Stimulated activated CD4-positive, alpha-beta T cell treated with anti-CD3 and anti-CD28 coated beads, TNF-alpha, amount 100 ng/mL, for 4 hours (primary cell): ENCODE data around the gene IL1RAP.
A peak's percentile ranks its signal among the peaks of the same experiment; 100 is the strongest.

Experiments
- DNase-seq, 3 experiments: peaks; one replicate each; pipeline ENCODE4 v3.0.0-alpha.2; 2020; ENCODE audit warnings: low read depth in 3 of 3

IL1RAP gene

GRCh38 chr3:190579514-190580137 lies 65.7 kb downstream of the IL1RAP start:
- DNase-seq, result no peak

- no peak for DNase-seq
Observed at GRCh38 chr3:190580417-190580816, 66.5 kb downstream of the IL1RAP start.

- no peak for DNase-seq
Observed at GRCh38 chr3:190581041-190581541, 67.2 kb downstream of the IL1RAP start.

- DNase-seq, result no peak
Observed at GRCh38 chr3:190582667-190583066, 68.8 kb downstream of the IL1RAP start.

- DNase-seq, result peak in 2 of 3 experiments; percentile 18 to 29
Observed at GRCh38 chr3:190585805-190586630, 72.1 kb downstream of the IL1RAP start.

- peak in 1 of 3 experiments; percentile 27 for DNase-seq
Observed at GRCh38 chr3:190586631-190587011, 72.7 kb downstream of the IL1RAP start.

- no peak for DNase-seq
Observed at GRCh38 chr3:190588570-190588969, 74.7 kb downstream of the IL1RAP start.

GRCh38 chr3:190589326-190589725 lies 75.4 kb downstream of the IL1RAP start:
- no peak for DNase-seq

GRCh38 chr3:190591080-190591479 lies 77.2 kb downstream of the IL1RAP start:
- DNase-seq, result no peak

- no peak for DNase-seq
Observed at GRCh38 chr3:190593075-190593474, 79.2 kb downstream of the IL1RAP start.

GRCh38 chr3:190594171-190594570 lies 80.3 kb downstream of the IL1RAP start:
- DNase-seq, result no peak

GRCh38 chr3:190595179-190595795 lies 81.4 kb downstream of the IL1RAP start:
- DNase-seq, result no peak

- DNase-seq, result no peak
Observed at GRCh38 chr3:190595807-190596206, 81.9 kb downstream of the IL1RAP start.

- no peak for DNase-seq
Observed at GRCh38 chr3:190596349-190597285, 82.7 kb downstream of the IL1RAP start.

- DNase-seq, result no peak
Observed at GRCh38 chr3:190597291-190597690, 83.4 kb downstream of the IL1RAP start.

GRCh38 chr3:190601622-190602021 lies 87.7 kb downstream of the IL1RAP start:
- no peak for DNase-seq

GRCh38 chr3:190605385-190605784 lies 91.5 kb downstream of the IL1RAP start:
- DNase-seq, result no peak

- DNase-seq, result no peak
Observed at GRCh38 chr3:190606596-190606995, 92.7 kb downstream of the IL1RAP start.

- DNase-seq, result no peak
Observed at GRCh38 chr3:190607021-190607420, 93.1 kb downstream of the IL1RAP start.

- DNase-seq, result no peak
Observed at GRCh38 chr3:190608850-190609589, 95.1 kb downstream of the IL1RAP start.
